Measurements from ENCODE around the gene ALDH6A1. TPM values are rescaled to one million over a fixed set of nuclear protein-coding genes. Genes with fewer than 3 reads are reported as not detected.

The ALDH6A1 gene
- polyA plus RNA-seq, 1 donor from 2014 or later, result 11.1 TPM

Other genes starting within 250 kb of the ALDH6A1 start
- 7.2 and 8.4 TPM in 2 replicates for gene PTGR2, start 232.6 kb downstream of the ALDH6A1 start, polyA plus RNA-seq
- 63.5 and 73.7 TPM in 2 replicates for gene ZNF410, start 197.6 kb downstream of the ALDH6A1 start, polyA plus RNA-seq
- 12.2 and 14.2 TPM in 2 replicates for gene FAM161B, start 134.4 kb downstream of the ALDH6A1 start, polyA plus RNA-seq
- gene COQ6, start 134.2 kb downstream of the ALDH6A1 start, polyA plus RNA-seq, result 82.3 and 95.6 TPM in 2 replicates
- gene ENTPD5, start 65.2 kb downstream of the ALDH6A1 start, polyA plus RNA-seq, result 3.7 and 5.7 TPM in 2 replicates
- 47.7 and 51.4 TPM in 2 replicates for gene BBOF1, start 65.1 kb downstream of the ALDH6A1 start, polyA plus RNA-seq
- 50.8 and 57.9 TPM in 2 replicates for gene LIN52, start 503 bp upstream of the ALDH6A1 start, polyA plus RNA-seq
- not detected in 2 replicates for gene VSX2, start 155.0 kb upstream of the ALDH6A1 start, polyA plus RNA-seq
- gene ABCD4, start 218.5 kb upstream of the ALDH6A1 start, polyA plus RNA-seq, result 106 and 121 TPM in 2 replicates

Data from neural cell (in vitro differentiated cells).